HG02938 (cell line): Measurements from ENCODE around the gene ANKRD60.

Source experiments
- ATAC-seq: cut with Tn5 transposase; IDR thresholded peaks from one replicate; pipeline ENCODE4 v1.9.1; 2021; ENCODE audit warnings: mild to moderate bottlenecking, moderate library complexity; ENCODE audit not compliant: unreplicated experiment

The ANKRD60 gene, protein sequence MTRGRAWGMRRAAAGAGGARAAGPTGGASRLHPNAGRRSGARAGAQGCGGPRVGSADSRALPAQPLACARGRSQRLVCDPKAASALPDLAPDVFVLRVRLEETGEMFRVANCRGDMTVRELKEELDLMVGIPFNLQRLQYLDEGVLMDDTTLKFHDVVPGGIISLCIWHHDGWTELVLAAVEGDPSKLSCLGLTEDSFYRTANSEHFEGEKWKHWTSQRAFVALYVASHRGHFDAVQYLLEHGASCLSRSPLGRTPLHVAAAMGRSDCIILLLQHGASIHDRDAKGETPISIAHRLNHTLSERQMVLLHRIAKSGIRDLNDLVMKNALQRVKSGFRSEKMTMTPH

DNA sequence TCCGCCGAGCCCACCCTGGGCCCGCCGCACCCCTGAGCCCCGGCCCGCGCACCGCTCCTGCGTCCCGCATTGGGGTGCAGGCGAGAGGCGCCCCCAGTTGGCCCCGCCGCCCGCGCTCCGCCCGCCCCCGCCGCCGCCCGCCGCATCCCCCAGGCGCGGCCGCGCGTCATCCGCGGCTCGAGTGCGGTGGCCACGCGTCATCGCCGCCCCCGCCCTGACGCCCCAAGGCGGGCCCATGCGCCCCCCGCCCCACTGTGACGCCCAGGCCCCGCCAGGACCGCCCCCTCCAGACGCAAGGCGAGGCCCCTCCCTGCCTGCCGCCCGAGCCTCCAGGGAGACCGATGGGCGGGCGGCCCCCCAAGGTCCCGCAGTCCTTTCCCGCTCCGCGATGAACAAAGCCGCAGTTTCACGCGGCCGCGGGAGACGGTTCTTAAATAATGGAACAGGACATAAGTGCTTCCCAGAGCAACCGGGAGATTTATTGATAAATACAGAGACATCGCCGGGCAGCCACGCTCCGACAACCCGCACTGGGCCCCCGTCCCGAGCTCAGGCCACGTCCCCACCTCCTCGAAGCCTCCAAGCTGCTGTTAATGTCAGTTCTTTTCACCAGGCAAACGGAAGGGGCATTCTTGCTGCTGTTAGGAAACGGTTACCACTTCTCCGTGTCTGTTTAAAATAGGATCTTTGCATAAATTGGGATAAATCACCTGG is at the start of gene ANKRD60:
Gene ANKRD60 (minus strand): TSS at position 170 of the 714 bp plus-strand sequence. CDS start 0 bp downstream, at position 170.
- no peak for ATAC-seq

DNA sequence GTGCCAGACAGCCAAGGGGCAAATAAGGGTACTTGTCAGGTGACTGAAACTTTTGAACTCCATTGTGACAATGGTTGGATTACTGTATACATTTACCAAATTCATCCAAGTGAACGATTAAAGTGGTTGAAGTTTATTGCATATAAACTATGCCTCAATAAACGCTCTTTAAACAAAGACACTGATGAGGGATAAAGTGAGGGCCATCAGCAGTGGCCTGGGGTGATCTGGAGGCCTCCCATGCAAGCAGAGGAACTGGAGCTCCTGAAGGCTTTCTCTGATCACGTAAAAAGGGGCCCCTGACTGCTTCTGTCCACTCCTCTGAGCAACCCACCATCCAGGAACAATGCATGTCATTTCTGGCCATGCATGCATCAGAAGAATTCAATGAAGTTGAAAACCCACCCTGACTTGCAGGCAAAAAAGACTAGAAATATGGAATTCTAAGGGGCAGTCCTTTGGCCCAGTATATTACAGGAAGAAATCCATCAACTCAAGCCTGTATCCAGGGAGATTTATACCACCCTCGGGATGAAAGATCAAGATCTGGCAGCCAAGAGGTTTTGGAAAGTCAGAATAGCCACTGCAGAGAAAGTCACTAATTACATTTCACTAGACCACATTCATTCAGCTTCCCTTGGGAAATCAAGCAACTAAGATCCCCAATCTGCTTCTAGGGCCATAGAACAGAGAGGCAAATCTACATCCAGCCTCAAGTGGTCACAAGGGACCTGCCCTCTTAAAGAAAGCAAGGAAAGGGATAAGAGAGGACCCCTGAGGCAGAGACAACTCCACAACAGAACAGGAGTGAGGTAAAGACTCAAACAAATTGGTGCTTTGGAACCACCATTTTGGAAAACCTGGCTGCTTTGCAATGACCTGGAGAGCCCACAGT is 49.4 kb upstream of the ANKRD60 start:
- ATAC-seq, result no peak

DNA sequence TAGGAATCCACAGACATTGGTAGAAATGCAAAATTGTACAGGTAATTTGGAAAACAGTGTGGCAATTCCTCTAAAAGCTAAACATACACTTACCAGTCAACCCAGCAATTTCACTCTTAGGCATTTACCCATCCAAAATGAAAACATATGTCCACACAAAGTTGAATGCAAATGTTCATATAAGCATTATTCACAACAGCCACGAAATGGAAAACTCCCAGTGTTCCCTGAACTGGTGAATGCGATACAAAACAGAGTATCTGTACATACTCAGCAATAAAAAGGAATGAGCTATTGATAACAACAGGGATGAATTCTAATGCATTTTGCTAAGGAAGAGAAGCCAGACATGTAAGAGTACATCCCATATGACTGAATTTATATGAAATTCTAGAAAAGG is 48.7 kb upstream of the ANKRD60 start:
- no peak for ATAC-seq

DNA sequence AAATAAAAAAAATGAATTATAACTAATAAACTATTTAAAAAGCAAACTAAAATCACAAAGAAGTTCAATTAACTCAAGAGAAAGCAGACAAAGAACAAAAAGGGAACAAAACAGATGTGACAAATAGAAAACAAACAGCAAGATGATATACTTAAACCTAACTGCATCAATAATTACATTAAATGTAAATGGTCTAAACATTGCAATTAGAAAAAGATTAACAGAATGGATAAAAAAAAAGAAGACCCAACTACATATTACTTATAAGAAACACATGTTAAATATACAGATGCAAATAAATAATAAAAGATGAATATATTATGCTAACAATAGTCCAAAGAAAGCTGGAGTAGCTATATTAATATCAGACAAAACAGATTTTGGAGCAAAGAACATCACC is 45.9 kb upstream of the ANKRD60 start:
- ATAC-seq, result no peak

DNA sequence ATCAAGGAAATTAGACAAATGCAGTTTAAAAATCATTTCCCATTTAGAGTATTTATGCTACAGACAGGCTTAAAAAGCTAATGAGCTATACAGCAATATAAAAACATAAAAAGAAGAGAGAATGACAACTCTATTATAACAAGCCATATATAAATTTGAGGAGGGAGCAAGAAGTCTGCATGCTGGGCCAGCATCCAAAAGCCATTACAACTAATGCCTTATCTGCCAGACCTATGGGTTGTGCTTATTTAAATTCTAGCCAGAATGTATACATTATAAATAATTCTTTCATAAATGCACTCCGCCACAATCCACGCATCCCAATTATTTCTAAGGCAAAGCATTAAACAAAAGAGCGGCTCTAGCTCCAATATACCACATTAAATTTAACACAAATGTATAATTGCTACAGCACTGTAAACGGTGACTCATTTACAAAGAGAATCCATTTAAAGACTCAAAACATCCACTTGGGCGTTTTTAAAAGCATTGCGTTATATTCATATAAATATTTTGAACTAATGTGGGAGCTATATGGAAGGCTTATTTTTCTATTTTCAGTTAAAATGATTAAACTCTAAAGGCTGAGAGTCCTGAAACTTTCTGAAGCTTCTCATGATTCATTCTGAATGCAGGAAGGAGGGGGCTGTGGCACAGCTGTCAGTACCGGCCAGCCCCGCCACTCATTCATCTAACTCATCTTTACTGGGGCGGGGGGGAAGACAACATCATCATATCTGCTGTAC is 43.3 kb upstream of the ANKRD60 start:
- no peak for ATAC-seq

DNA sequence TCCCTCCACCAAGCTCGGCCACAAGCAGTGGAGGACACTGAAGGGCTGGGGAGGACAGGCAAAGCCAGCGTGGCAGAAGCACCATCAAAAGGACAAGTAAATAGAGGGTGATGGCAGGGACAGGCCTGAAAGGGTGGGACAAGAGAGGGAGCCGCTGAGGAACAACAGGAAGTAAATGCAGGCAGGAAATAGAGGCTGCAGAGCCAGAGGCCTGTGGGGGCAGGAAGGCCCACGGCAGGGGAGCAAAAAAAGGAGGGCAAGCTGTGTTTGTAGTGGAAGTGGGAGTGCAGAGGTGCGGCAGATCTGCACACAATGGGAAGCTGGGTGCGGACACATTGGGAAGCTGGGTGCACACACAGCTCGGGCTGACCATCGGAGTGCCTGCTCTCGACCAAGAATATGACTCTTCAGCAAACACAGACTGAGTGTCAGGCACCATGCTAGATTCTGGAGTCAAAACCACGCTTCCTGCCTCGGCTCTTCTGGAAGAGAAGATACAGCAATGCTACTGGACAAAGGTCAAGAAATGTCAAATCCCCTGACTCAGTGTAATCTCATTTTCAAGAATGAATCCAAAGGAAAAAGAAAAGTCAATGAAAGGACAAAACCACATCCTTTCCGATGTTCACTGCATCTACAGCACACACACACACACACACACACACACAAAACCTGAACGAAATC is 40.6 kb upstream of the ANKRD60 start:
- no peak for ATAC-seq

DNA sequence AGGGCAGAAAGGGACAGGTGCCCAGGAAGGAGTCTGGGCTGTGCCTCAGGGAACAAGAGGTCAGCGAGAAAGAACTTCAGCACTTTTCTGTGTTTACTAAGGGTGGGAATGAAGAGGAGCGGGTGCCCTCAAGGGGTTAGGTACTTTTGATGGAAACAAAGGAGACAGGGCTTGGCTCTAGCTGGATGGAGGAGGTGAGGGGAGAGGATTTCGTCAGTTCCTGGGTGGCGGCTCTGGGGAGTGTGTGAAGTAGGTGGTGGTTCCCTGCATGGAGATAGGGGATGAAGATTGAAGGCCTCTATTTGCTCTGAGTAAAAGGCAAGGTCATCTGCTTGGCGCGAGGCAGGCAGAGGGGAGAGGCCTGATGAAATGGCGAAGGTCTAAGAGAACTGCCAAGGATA is 40.0 kb upstream of the ANKRD60 start:
- no peak for ATAC-seq

DNA sequence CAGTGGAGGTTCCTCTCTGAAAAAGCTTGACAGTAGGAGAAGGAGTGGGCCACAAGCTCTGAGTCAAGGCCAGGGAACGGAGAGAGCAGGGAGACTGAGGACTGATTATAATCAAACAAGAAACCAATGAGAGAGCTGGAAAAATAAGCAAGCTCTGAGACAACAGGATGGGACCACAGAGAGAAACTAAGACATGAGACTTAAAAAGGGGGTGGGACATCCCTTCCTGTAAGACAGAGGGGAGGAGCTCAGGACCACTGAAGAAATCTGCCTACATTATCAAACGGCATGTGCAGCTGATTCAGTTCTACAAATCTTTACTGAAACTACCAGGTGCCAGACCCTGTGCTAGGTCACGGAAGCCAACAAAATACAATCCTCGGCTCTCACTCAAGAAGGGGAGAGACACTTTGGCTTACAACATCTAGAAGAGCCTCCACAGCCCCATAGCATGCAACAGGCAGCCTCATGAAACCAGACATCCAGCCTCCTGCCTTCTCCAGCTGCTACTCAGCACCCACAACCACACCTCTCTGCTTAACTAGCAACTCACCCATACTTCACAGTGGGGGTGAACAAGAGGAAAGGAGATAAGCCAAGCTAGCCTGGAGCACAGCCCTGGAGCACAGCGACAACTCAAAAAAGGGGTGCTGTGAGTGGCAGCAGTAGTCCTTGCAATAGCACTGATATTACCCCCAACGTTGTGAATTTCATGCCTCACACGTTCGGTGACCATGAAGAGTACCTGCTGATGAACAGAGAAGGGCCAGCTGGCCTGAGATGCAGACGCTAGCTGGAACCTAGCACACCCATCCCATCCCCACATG is 39.1 kb upstream of the ANKRD60 start:
- no peak for ATAC-seq

DNA sequence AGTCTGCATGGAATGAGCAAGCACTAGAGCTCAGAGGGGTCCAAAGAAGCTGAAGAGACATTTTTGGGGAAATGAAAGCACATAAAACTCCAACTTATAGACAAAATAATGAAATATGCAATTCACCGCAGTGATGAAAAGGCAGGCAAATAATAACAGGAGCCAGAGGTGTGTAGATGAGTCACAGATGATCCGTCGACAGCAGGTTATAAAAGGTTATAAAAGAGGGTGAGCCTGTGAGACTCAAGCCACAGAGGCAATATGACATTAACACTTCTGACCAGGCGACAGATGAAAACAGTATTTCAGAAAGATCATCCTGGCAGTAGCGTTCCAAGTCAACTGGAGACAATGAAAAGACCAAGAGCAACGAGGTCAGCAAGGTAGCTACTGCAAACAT is 35.8 kb upstream of the ANKRD60 start:
- ATAC-seq, result no peak

DNA sequence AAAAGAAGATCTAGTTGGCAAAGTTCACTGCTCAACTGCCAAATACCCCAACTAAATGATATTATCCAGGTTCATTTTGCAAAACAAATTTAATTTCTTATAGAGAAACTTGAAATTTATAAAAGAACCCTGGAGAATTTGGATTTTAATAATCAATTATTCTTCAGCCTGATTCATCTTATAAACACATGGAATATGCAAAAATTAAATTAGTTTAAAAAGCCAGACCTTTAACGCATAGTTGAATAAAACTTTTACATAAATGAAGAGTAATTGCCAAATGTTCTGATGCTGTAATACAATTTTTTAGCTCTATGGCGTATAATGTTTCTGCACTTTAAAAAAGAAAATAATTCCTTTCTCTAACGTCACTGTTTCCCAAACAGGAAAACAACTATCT is 33.2 kb upstream of the ANKRD60 start:
- no peak for ATAC-seq

DNA sequence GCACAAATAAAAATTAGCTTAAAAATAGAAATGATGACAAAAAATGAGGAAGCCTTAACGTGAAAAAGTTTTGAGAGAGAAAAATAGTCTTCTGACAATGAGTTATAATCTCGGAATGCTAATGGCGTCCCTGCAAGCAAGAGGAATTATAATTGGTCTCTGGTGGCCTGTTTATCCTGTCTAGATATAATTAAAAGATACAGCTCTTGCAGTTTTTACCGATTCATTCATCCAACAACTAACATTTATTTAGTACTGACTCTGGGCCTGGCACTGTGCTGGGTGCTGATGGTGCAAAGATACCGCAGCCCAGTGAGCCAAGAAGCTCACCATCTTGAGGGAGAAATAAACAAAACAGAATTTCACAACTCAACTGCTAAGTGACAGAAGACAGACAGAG is 31.6 kb upstream of the ANKRD60 start:
- ATAC-seq, result no peak

DNA sequence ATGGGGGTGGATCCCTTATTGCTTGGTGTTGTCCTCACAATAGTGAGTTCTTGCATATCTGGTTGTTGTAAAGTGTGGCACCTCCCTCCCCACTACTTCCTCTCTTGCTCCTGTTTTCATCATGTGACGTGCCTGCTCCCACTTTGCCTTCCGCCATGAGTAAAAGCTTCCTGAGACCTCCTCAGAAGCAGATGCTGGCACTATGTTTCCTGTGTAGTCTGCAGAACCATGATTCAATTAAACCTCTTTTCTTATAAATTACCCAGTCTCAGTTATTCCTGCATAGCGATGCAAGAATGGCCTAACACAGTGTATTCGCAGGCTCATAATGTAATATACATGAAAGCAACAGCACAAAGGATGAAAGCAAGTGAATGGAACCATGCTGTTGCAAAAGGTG is 28.4 kb upstream of the ANKRD60 start:
- ATAC-seq, result no peak

DNA sequence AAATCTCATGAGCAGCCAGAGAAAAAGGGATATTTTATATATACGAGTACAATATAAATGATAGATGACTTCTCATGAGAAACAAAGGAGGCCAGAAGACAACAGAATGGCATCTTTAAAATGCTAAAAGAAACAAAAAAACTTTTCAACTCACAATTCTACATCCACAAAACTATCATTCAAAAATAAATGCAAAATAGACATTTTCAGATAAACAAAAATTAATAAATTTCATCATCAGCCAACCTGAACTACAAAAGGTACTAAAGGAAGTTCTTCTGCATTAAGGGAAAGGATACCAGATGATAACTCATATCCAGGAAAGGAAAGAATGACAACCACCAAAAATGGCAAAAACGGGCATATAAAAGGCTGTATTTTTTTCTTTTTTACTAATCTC is 27.9 kb upstream of the ANKRD60 start:
- ATAC-seq, result no peak

DNA sequence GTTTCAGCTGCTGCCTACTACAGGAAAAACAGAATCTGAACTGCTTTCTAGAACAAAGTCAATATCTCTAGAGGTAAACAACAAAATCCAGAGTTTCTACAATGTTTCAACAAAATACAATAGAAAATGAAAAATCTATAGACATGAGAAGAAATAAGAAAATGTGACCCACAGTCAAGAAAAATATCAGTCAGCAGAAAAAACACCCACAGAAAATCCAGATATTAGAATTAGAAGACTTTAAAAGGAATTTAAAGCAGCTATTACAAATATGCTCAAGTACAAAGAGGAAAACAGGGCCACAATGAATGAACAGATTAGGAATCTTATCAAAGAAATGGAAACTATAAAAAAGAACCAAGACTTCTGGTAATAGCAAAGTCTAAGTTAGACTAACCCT is 26.4 kb upstream of the ANKRD60 start:
- ATAC-seq, result no peak

DNA sequence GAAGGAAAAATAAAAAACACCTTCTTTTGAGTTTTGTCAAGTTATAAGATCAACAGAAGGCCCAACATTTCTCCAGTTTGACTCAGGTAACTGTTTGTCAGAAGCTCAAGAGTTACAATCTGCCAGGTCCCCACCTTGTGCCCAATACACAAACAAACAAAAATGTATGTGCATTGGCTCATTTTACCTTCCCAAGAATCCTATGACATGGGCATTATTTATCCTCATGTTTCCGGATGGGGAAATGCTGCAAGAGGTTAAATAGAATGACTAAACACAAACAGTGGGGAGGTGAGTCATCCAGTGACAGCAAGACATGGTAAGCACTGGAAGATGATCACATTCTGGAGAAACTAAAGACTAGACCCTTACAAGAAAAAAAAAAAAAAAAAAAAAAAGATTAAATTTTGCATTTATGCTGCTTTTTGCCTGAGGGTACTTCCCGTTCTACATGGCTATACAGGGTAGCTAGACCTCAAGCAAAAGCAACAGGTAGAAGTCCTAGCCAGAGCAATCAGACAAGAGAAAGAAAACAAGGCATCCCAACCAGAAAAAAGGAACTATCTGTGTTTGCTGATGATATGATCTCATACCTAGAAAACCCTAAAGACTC is 23.6 kb upstream of the ANKRD60 start:
- ATAC-seq, result no peak

DNA sequence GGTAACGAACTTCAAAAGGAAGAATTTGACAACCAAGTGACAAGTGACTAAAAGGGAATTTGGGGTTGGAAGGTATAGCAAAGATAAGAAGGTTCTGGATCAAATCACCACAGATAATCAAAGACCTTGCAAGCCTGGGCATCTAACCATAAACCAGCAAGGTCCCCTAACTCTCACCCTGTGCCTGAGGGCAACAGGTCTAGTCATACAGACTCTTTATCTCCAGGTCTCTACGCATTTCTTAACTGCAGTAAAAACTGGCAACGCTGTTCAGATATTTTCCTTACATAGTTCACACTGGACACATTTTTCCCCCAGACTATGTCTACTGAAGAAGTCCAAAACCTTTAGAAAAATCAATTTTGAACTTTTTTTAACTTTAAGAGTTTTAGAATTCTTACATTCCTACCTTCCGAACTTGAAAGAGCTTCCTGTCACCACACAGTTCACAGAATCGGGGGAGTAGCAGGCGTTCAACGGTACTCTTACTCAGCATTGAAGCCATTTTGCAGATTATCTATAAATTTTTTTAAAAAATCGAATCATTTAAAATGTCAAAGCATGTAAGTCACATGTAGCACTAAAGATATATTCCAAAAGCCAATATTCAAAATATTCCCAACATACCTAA is 23.0 kb upstream of the ANKRD60 start:
- no peak for ATAC-seq

DNA sequence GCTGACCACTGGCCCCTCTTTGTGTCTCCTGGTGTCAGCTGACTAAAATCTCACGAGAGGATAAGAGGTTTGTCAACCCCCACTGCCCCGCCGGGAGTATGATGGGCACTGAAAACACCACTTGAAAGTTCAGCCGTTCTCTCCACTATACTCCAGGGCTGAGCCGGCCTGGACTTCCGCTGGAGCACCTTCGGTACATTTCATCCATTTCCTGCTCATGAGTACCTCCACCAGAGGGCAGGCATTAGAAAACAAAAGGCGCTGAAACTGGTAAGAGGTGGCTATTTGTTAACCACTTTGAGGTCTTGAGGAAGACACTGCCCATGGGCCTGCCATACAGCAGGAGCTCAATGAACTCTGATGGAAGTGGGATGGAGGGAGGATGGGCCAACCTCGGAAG is 17.9 kb upstream of the ANKRD60 start:
- ATAC-seq, result no peak

DNA sequence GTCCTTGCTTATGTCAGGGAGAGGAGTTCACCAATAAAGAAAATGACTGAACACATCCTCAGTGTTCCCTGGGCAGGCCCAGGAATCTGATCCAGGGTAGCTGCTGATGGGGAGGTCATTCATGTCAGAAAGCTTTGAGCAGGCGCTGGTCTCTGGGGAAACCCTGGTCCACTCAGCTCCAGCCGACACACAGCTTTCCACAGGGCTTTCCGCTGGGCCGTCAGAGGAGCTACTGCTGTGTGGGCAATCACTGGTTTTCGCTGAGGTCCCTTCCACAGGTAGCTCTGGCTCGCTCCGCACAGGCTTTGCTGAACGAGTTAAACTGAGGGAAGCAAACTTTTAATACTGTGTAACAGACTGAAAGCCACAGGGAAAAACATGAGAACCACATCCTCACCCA is 17.5 kb upstream of the ANKRD60 start:
- no peak for ATAC-seq
